Kidney (tissue), 22 donors: Measurements from ENCODE around the gene XAGE1B. TPM values are rescaled to one million over a fixed set of nuclear protein-coding genes. Genes with fewer than 3 reads are reported as not detected.
A peak's percentile ranks its signal among the peaks of the same experiment; 100 is the strongest.
"Not testable (repeated sequence)": the region's sequence is repeated elsewhere in the genome, so short reads cannot be mapped to it uniquely, and the experiment has no call there.

Source experiments
- DNase-seq, 5 donors: peaks; one replicate each; pipeline ENCODE4 v3.0.0-alpha.2; 2013 to 2020
- FAIRE-seq: peaks from 2 replicates; lab custom pipeline; 2012; peaks lifted over from hg19 to GRCh38; lab: Jason Lieb, UNC
- H3K27ac ChIP-seq, 2 donors: one replicate each; pipeline ENCODE4 v1.7.0; 2013; ENCODE audit warnings: low read depth in 2 of 2, low read length in 2 of 2, inconsistent platforms in 1 of 2
- H3K27me3 ChIP-seq: one replicate; pipeline ENCODE4 v1.7.1; 2013; ENCODE audit warnings: low read length, inconsistent platforms; ENCODE audit not compliant: control insufficient read depth, insufficient read depth
- H3K36me3 ChIP-seq, 3 donors: one replicate each; pipeline versions ENCODE4 v1.7.0 to v1.7.1; 2013; ENCODE audit warnings: low read length in 3 of 3, control low read depth in 1 of 3, inconsistent platforms in 1 of 3; ENCODE audit not compliant: insufficient read depth in 3 of 3, control insufficient read depth in 2 of 3
- H3K4me1 ChIP-seq, 3 donors: one replicate each; pipeline versions ENCODE4 v1.7.0 to v1.7.1; 2013; ENCODE audit warnings: low read length in 3 of 3, inconsistent platforms in 1 of 3, low read depth in 1 of 3; ENCODE audit not compliant: control insufficient read depth in 2 of 3, insufficient read depth in 2 of 3
- H3K4me3 ChIP-seq, 3 donors: one replicate each; pipeline versions ENCODE4 v1.7.0 to v1.8.1; 2013; ENCODE audit warnings: low read length in 3 of 3, control low read depth in 1 of 3, inconsistent platforms in 1 of 3
- H3K9ac ChIP-seq, 3 donors: one replicate each; pipeline versions ENCODE4 v1.7.0 to v1.7.1; 2013; ENCODE audit warnings: low read length in 3 of 3, control low read depth in 1 of 3, inconsistent platforms in 1 of 3
- H3K9me3 ChIP-seq, 3 donors: one replicate each; pipeline versions ENCODE4 v1.7.0 to v1.7.1; 2013; ENCODE audit warnings: low read length in 3 of 3, control low read depth in 1 of 3, inconsistent platforms in 1 of 3; ENCODE audit not compliant: control insufficient read depth in 2 of 3, insufficient read depth in 1 of 3
- CTCF ChIP-seq: IDR thresholded peaks from 3 replicates; pipeline ENCODE4 v1.5.1; 2012; ENCODE audit warnings: mild to moderate bottlenecking, moderate library complexity, borderline replicate concordance; ENCODE audit not compliant: insufficient read depth; ENCODE audit errors: extremely low read depth
- intact Hi-C: fragments of 100-400 bp; cut with DNase I; formaldehyde crosslinking; loops from one replicate; pipeline ENCODE4 v1.11.1; 2022
- long read RNA-seq, 10 donors: library from polyadenylated mRNA in 1 of 10; unstranded in 1 of 10; transcript quantifications; one replicate each; pipeline ENCODE4 v2.0.0 and lab custom pipeline, GENCODE V29; 2021 to 2026
- polyA plus RNA-seq: library from polyadenylated mRNA; stranded (reverse); fragments of 350-450 nt; fragmentation: Illumina TruSeq; extraction: RNeasy Lipid Tissue Mini Kit (QIAGEN cat#74804); gene quantifications from one replicate; pipeline ENCODE4 v1.2.3, GENCODE V29; 2014; ENCODE audit warnings: low read depth, low replicate concordance; ENCODE audit not compliant: insufficient read depth
- total RNA-seq: library from RNA; stranded (reverse); fragmentation: NEBNext Ultra II Directional; extraction: Animal tissue kit (Norgen Biotek cat#: 25700); gene quantifications from one replicate; pipeline ENCODE4 v1.2.1, GENCODE V29; 2021
- donor health status: control.
- donor health status: control.
- donor health status: control.
- donor health status: control.
- donor health status: control.
- donor health status: DM: yes; HTN: yes; CAD: no.
- donor health status: Normal renal cell carcinoma (clear cell type).

Gene XAGE1B
- total RNA-seq (not detected), polyA plus RNA-seq (not detected)
- long read RNA-seq, donor 1, result 0 reads
- long read RNA-seq, donor 2, result 0 reads
- long read RNA-seq, donor 3, result 0 reads
- long read RNA-seq, donor 4, result 0 reads
- long read RNA-seq, donor 5, result 0 reads
- long read RNA-seq, donor 6, result 0 reads
- long read RNA-seq, donor 7, result 0 reads
- long read RNA-seq, donor 8, result 0 reads
- long read RNA-seq, donor 9, result 0 reads
- long read RNA-seq, donor 10, result 0 reads

GRCh38 chrX:52516987-52517325 is at the start of gene XAGE1B:
TSS of gene XAGE1B (minus strand) at chrX:52517063. CDS start at chrX:52515527, 1,536 bp downstream.
- H3K27me3 ChIP-seq, H3K9me3 ChIP-seq, H3K36me3 ChIP-seq, DNase-seq, intact Hi-C loops, FAIRE-seq, H3K27ac ChIP-seq, H3K9ac ChIP-seq, H3K4me3 ChIP-seq, H3K4me1 ChIP-seq: not testable (repeated sequence)

- DNase-seq (peak in 1 of 5 donors; percentile 52), FAIRE-seq (no peak)
- intact Hi-C loops, result no loop called here
- Histone ChIP-seq H3K9me3 (no peaks in the 10 kb centered on the region), H3K4me3 (no peak overlapping the region), H3K27me3 (peaks cover 8% of the 10 kb centered on the region), H3K36me3 (no peaks in the 10 kb centered on the region), H3K4me1 (no peaks in the 10 kb centered on the region), H3K9ac (no peak overlapping the region), H3K27ac (no peak overlapping the region)
- TF ChIP-seq CTCF, result no peak
These were observed 46.2 kb upstream of the XAGE1B start for GRCh38 chrX:52563105-52563504.

GRCh38 chrX:52558140-52558539 is 41.3 kb upstream of the XAGE1B start:
- no peak overlapping the region for H3K4me3 ChIP-seq
- H3K4me1 ChIP-seq, result no peaks in the 10 kb centered on the region
- intact Hi-C loops, result no loop called here
- no peak for TF ChIP-seq CTCF
- DNase-seq (no peak), FAIRE-seq (no peak)
- H3K27me3 ChIP-seq, result peaks cover 8% of the 10 kb centered on the region
- no peaks in the 10 kb centered on the region for H3K36me3 ChIP-seq
- no peak overlapping the region for H3K27ac ChIP-seq
- H3K9ac ChIP-seq, result no peak overlapping the region
- no peaks in the 10 kb centered on the region for H3K9me3 ChIP-seq

GRCh38 chrX:52556741-52557140 is 39.9 kb upstream of the XAGE1B start:
- H3K27ac ChIP-seq, result no peak overlapping the region
- H3K4me3 ChIP-seq, result no peak overlapping the region
- TF ChIP-seq CTCF, result no peak
- H3K4me1 ChIP-seq, result no peaks in the 10 kb centered on the region
- FAIRE-seq (no peak), DNase-seq (no peak)
- no peak overlapping the region for H3K9ac ChIP-seq
- H3K9me3 ChIP-seq, result no peaks in the 10 kb centered on the region
- no peaks in the 10 kb centered on the region for H3K36me3 ChIP-seq
- H3K27me3 ChIP-seq, result peaks cover 8% of the 10 kb centered on the region
- intact Hi-C loops, result no loop called here
